Hypothalamus (tissue), 51 donors: ENCODE measurements around the gene CHSY3.

Experiments
- DNase-seq, 51 donors: peaks; one replicate each; lab custom pipeline; 2025; lab: John Stamatoyannopoulos, UW

The CHSY3 gene

GRCh38 chr5:129904102-129904666 lies at the start of gene CHSY3:
Gene CHSY3, plus strand, starts transcription at chr5:129904465.
- peak; percentile 10 to 88 (median 71) for DNase-seq

GRCh38 chr5:129856325-129856724 lies 47.9 kb upstream of the CHSY3 start:
- no peak for DNase-seq

DNA sequence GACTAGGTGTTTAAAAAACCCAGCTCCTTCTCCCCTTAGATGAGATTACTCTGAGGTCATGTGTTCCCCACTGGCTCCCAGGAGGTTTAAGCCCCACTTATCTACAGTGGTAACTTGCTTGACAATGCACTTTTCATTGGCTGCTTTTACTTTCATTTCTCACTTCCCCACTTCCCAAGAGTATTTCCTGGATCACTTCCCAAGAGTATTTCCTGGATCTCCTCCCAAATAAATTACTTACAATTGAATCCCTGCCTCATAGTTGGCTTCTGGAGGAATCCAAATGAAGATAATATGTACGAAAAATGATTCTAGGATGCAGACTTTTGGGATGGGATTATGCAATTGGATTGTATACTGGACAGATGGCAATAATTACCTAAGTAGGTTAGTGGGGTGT lies 47.1 kb upstream of the CHSY3 start:
- DNase-seq, result no peak

DNA sequence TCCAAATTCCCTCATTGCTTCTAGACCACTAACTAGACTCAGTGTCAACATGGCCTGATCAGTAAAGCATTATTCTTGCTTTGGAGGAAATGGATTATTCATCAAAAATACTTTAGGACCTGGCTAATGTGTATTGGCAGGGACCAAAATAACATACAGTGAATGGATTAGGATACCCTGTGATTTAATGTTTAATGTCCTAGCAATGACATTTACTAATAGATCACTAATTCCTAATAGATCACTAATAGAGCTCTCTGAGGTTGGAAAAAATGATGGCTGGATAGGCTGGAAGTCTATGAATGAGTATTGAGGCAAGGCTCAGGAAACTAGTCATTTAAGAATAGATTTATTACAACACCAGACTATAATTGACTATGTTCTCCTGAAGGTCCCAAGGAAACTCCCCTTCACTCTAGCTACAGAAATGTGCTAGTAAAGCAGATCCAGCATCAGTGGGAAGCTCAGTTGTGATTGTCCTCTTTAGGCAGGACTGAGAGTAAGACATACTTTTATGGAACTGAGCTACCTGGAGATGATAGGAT lies 46.1 kb upstream of the CHSY3 start:
- no peak for DNase-seq

DNA sequence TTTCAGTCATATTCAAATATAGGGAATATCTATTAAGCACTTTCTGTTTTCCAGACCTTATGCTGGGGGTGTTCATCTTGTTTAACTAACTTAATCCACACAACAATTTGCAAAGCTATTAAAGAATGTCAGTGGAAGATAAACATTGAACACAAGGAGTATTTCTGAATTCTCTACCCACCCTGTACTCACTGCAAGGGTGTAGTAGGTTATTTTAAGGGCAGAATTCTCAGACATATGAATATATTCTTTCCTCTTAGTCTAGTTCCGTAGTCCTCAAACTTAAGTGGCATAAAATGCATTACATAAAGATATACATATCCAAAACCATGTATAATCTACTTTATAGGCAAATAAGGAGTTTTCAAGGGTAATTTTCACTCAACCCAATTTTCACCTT lies 19.9 kb upstream of the CHSY3 start:
- DNase-seq, result no peak

- DNase-seq, result peak in 1 of 51 donors; percentile 3
Observed at GRCh38 chr5:129899454-129899853, 4.8 kb upstream of the CHSY3 start.

DNA sequence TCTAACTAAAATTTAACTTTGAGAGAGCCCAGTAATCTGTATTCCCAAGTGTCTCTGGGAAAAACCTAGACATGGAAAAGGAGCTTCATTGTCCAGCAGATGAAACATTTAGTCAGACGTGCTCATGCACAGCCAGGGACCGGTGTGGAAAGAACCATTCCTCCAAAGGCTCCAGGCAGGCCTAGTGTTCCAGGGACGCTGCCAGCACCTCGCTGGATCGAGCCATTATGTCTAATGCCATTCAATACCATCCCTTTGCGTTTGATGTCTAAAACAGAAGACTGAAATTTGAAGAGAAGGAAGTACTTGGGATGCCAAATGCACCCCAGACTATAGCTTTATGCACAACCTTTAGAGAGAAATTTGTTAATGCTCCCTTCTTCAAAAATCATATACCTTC lies 1.4 kb upstream of the CHSY3 start:
- peak in 1 of 51 donors; percentile 0 for DNase-seq

DNA sequence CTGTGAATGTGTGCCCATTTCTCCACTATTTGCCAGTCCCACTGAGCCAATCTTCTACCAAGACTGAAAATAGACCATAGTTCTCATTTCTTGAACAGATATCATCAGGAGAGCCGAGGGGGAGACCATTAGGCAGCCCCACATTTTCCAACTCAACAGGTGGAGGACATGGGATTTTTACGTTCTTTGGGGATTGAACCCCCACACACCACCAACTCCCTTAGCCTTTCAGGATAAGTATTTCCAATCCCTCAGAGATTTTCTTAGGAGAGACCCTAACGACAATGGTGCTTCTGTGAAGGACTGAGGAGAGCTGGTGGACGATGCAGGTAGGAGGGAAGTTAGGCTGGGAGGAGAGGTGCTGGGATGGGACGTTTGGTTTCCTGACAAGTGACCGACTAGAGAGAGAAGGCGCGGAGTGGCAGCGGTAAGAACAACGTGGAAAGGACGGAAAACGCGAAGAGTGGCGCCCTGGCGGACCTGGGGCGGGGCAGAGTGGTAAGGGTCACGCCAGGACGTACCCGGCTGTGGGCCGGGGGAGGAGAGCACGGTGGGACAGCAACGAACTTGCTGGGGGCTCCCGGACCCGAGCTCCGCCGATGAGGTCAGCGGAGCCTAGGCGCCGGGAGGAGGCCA lies 681 bp upstream of the CHSY3 start:
- DNase-seq, result peak in 5 of 51 donors; percentile 30 to 56 (median 48)

DNA sequence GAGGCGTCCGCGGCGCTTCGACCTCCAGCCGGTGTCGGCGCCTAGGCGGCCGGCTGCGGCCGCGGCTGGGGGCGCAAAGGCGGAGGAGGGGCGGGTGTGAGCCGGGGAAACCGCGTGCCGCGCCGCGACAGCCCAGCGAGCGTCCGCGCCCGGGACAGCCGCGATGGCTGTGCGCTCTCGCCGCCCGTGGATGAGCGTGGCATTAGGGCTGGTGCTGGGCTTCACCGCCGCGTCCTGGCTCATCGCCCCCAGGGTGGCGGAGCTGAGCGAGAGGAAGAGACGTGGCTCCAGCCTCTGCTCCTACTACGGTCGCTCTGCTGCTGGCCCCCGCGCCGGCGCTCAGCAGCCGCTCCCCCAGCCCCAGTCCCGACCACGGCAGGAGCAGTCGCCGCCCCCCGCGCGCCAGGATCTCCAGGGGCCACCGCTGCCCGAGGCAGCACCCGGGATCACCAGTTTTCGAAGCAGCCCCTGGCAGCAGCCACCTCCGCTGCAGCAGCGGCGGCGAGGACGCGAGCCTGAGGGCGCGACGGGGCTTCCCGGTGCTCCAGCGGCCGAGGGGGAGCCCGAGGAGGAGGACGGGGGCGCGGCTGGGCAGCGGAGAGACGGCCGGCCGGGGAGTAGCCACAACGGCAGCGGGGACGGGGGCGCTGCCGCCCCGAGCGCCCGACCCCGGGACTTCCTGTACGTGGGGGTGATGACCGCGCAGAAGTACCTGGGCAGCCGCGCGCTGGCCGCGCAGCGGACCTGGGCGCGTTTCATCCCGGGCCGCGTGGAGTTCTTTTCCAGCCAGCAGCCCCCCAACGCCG lies 605 bp downstream of the CHSY3 start:
- DNase-seq, result peak in 12 of 51 donors; percentile 22 to 60 (median 37)

GRCh38 chr5:129905473-129906176 lies 1.4 kb downstream of the CHSY3 start:
- DNase-seq, result peak in 13 of 51 donors; percentile 2 to 67 (median 17)

- peak in 15 of 51 donors; percentile 3 to 73 (median 18) for DNase-seq
Observed at GRCh38 chr5:129906177-129906887, 2.1 kb downstream of the CHSY3 start.

- no peak for DNase-seq
Observed at GRCh38 chr5:129909225-129909624, 5.0 kb downstream of the CHSY3 start.

GRCh38 chr5:129912601-129913255 lies 8.5 kb downstream of the CHSY3 start:
- DNase-seq, result no peak

DNA sequence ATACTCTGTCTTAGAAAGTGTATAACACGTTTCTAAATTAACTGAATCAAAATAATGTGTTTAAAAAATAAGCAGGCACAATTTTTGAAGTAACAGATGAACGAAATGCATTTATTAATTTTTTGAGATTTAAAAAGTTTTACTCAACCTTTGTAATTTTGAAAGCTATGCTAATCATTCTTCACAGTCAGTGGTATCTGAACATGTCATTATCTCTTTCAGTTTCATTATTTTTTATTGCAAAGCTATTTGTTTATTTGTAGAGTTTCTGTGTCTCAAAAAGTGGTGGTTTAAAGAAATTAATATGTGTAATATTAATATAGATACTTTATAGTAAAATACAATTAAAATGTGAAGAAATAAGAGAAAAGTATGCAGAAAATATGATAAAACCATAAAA lies 11.2 kb downstream of the CHSY3 start:
- no peak for DNase-seq

- no peak for DNase-seq
Observed at GRCh38 chr5:129917224-129917623, 13.0 kb downstream of the CHSY3 start.

- DNase-seq, result no peak
Observed at GRCh38 chr5:129921204-129921603, 16.9 kb downstream of the CHSY3 start.

DNA sequence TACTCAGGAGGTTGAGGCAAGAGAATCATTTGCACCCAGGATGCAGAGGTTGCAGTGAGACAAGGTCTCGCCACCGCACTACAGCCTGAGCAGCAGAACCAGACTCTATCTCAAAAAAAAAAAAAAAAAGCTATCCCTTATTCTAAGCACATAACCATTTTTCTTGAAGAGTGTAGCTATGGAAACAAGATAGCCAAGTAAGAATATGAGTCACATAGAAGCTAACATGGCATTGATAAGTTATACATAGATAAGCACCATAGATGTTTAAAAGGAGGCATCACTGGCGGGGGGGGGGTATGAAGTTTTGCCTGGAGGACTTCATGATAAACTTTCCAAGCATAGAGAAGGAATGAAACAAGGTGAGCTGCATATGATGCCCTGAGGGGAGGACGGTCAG lies 26.0 kb downstream of the CHSY3 start:
- DNase-seq, result no peak

- DNase-seq, result no peak
Observed at GRCh38 chr5:129935626-129936025, 31.4 kb downstream of the CHSY3 start.

DNA sequence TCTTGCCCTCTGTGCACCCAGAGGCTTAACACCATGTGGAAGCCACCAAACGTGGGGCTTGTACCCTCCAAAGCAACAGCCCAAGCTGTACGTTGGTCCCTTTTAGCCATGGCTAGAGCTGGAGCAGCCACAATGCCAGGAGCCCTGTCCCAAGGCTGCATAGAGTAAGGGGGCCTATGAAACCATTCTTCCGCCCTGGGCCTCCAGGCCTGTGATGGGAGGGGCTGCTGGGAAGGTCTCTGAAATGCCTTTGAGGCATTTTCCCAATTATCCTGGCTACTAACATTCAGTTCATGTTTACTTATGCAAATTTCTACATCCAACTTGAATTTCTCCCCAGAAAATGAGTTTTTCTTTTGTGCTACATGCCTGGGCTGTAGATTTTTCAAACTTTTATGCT lies 33.8 kb downstream of the CHSY3 start:
- DNase-seq, result no peak

DNA sequence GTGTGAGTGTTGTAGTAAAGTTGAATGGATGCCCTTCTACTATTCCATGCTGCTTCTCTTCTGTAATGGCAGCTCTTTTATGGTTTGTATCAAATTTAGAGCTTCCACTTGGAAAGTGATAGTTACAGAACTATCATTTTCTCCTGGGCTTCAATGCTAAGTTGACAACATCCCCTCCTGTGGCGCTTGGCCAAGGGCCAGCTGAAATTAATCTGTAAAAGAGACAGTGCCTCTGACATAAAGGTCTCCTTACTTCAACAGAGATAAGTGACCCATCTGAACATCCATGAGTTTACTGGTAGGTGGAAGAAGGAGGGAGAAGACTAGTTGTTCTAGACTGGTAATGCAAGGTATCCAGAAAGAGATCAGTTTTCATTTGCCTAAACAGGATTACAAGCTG lies 39.7 kb downstream of the CHSY3 start:
- no peak for DNase-seq
